ENCODE data around the gene LSM7.
"Not testable (repeated sequence)": the region's sequence is repeated elsewhere in the genome, so short reads cannot be mapped to it uniquely, and the experiment has no call there.

Gene LSM7

GRCh38 chr19:2355168-2356035 lies 27.0 kb upstream of the LSM7 start:
- DNase-seq (ENCODE audit: low spot score), result no peak

GRCh38 chr19:2354670-2355069 lies 26.3 kb upstream of the LSM7 start:
- no peak for DNase-seq (ENCODE audit: low spot score)

GRCh38 chr19:2353887-2354592 lies 25.7 kb upstream of the LSM7 start:
- no peak for DNase-seq (ENCODE audit: low spot score)

- no peak for DNase-seq (ENCODE audit: low spot score)
Observed at GRCh38 chr19:2353159-2353886, 24.9 kb upstream of the LSM7 start.

GRCh38 chr19:2352121-2352520 lies 23.7 kb upstream of the LSM7 start:
- DNase-seq (ENCODE audit: low spot score), result no peak

- no peak for DNase-seq (ENCODE audit: low spot score)
Observed at GRCh38 chr19:2351591-2351990, 23.2 kb upstream of the LSM7 start.

GRCh38 chr19:2350656-2351055 lies 22.3 kb upstream of the LSM7 start:
- no peak for DNase-seq (ENCODE audit: low spot score)

- not testable (repeated sequence) for DNase-seq (ENCODE audit: low spot score)
Observed at GRCh38 chr19:2349818-2350217, 21.4 kb upstream of the LSM7 start.

- no peak for DNase-seq (ENCODE audit: low spot score)
Observed at GRCh38 chr19:2345794-2346663, 17.6 kb upstream of the LSM7 start.

GRCh38 chr19:2345076-2345475 lies 16.7 kb upstream of the LSM7 start:
- DNase-seq (ENCODE audit: low spot score), result no peak

- no peak for DNase-seq (ENCODE audit: low spot score)
Observed at GRCh38 chr19:2344381-2344870, 16.0 kb upstream of the LSM7 start.

GRCh38 chr19:2343289-2343982 lies 15.1 kb upstream of the LSM7 start:
- no peak for DNase-seq (ENCODE audit: low spot score)

- no peak for DNase-seq (ENCODE audit: low spot score)
Observed at GRCh38 chr19:2342656-2343288, 14.4 kb upstream of the LSM7 start.

GRCh38 chr19:2341982-2342381 lies 13.6 kb upstream of the LSM7 start:
- DNase-seq (ENCODE audit: low spot score), result no peak

- no peak for DNase-seq (ENCODE audit: low spot score)
Observed at GRCh38 chr19:2341244-2341751, 12.9 kb upstream of the LSM7 start.

GRCh38 chr19:2340496-2341243 lies 12.3 kb upstream of the LSM7 start:
- DNase-seq (ENCODE audit: low spot score), result no peak

GRCh38 chr19:2339644-2340310 lies 11.4 kb upstream of the LSM7 start:
- DNase-seq (ENCODE audit: low spot score), result no peak

GRCh38 chr19:2338751-2339643 lies 10.6 kb upstream of the LSM7 start:
- DNase-seq (ENCODE audit: low spot score), result no peak
